Neuronal stem cell (in vitro differentiated cells): ENCODE data around the gene LPP.

ENCODE experiments used
- DNase-seq: peaks from one replicate; pipeline ENCODE4 v3.0.0-alpha.2; 2013; ENCODE audit warnings: low spot score
- H2AFZ ChIP-seq: one replicate; pipeline ENCODE4 v1.6.1; 2013; ENCODE audit warnings: mild to moderate bottlenecking, low read length, inconsistent platforms
- H2AK5ac ChIP-seq: 2 replicates; pipeline ENCODE4 v1.6.1; 2013; ENCODE audit warnings: low read depth, mild to moderate bottlenecking, inconsistent platforms, low read length, moderate library complexity, mixed read lengths
- H2BK120ac ChIP-seq: 2 replicates; pipeline ENCODE4 v1.6.1; 2013; ENCODE audit warnings: low read depth, mild to moderate bottlenecking, inconsistent platforms, low read length, moderate library complexity, mixed read lengths
- H2BK12ac ChIP-seq: one replicate; pipeline ENCODE4 v1.6.1; 2013; ENCODE audit warnings: low read length, inconsistent platforms
- H2BK15ac ChIP-seq: 2 replicates; pipeline ENCODE4 v1.6.1; 2013; ENCODE audit warnings: mild to moderate bottlenecking, low read length, inconsistent platforms, mixed read lengths
- H2BK5ac ChIP-seq: one replicate; pipeline ENCODE4 v1.6.1; 2013; ENCODE audit warnings: inconsistent platforms, mild to moderate bottlenecking, low read length, moderate library complexity
- H3K14ac ChIP-seq: one replicate; pipeline ENCODE4 v1.6.1; 2013; ENCODE audit warnings: low read length, inconsistent platforms
- H3K18ac ChIP-seq: 2 replicates; pipeline ENCODE4 v1.6.1; 2013; ENCODE audit warnings: low read length, inconsistent platforms
- H3K23ac ChIP-seq: 2 replicates; pipeline ENCODE4 v1.6.1; 2013; ENCODE audit warnings: low read depth, mild to moderate bottlenecking, mixed read lengths, low read length, inconsistent platforms; ENCODE audit not compliant: poor library complexity
- H3K27ac ChIP-seq: replicated peaks from 3 replicates; pipeline ENCODE4 v1.5.1; 2013; ENCODE audit warnings: low read length, inconsistent platforms
- H3K27me3 ChIP-seq, 3 experiments: 2 replicates each; pipeline ENCODE4 v1.6.1; 2013; ENCODE audit warnings: low read length in 3 of 3, mild to moderate bottlenecking in 2 of 3, inconsistent platforms in 1 of 3, low read depth in 1 of 3, mixed read lengths in 1 of 3, moderate library complexity in 1 of 3; ENCODE audit not compliant: control insufficient read depth in 3 of 3, insufficient read depth in 3 of 3
- H3K36me3 ChIP-seq, 2 donors: replicated peaks in 1 of 2; 2 replicates each; pipeline ENCODE4 v1.6.1; 2013; ENCODE audit warnings: low read length in 2 of 2; ENCODE audit not compliant: control insufficient read depth in 2 of 2, insufficient read depth in 2 of 2
- H3K4ac ChIP-seq: 2 replicates; pipeline ENCODE4 v1.6.1; 2013; ENCODE audit warnings: inconsistent platforms, mild to moderate bottlenecking, low read length, moderate library complexity
- H3K4me1 ChIP-seq, 2 donors: 1 replicate in 1 of 2; 2 replicates in 1 of 2; pipeline ENCODE4 v1.6.1; 2013; ENCODE audit warnings: low read length in 2 of 2, low read depth in 1 of 2; ENCODE audit not compliant: control insufficient read depth in 2 of 2, insufficient read depth in 1 of 2
- H3K4me2 ChIP-seq: one replicate; pipeline ENCODE4 v1.6.1; 2013; ENCODE audit warnings: mild to moderate bottlenecking, low read length, inconsistent platforms; ENCODE audit not compliant: insufficient read depth, poor library complexity, severe bottlenecking
- H3K4me3 ChIP-seq, 2 donors: 2 replicates each; pipeline ENCODE4 v1.5.1; 2013; ENCODE audit warnings: low read length in 2 of 2, mild to moderate bottlenecking in 2 of 2, inconsistent platforms in 1 of 2, moderate library complexity in 1 of 2
- H3K79me1 ChIP-seq: one replicate; pipeline ENCODE4 v1.6.1; 2013; ENCODE audit warnings: low read depth, mild to moderate bottlenecking, inconsistent platforms, low read length, moderate library complexity
- H3K9ac ChIP-seq: one replicate; pipeline ENCODE4 v1.6.1; 2013; ENCODE audit warnings: mild to moderate bottlenecking, low read depth, low read length, inconsistent platforms; ENCODE audit not compliant: poor library complexity
- H3K9me3 ChIP-seq, 2 donors: replicated peaks in 1 of 2; 2 replicates each; pipeline versions ENCODE3 to v1.6.1; 2013; ENCODE audit warnings: low read length in 2 of 2, mild to moderate bottlenecking in 2 of 2, inconsistent platforms in 1 of 2, low read depth in 1 of 2, mixed read lengths in 1 of 2, moderate library complexity in 1 of 2; ENCODE audit not compliant: control insufficient read depth in 2 of 2, insufficient read depth in 1 of 2
- H4K8ac ChIP-seq: one replicate; pipeline ENCODE4 v1.6.1; 2013; ENCODE audit warnings: low read depth, mild to moderate bottlenecking, inconsistent platforms, low read length, moderate library complexity
- H4K91ac ChIP-seq: one replicate; pipeline ENCODE4 v1.6.1; 2013; ENCODE audit warnings: low read length, low read depth, mild to moderate bottlenecking, inconsistent platforms; ENCODE audit not compliant: poor library complexity
- WGBS, 2 donors: extraction: QIAGEN DNeasy Blood & Tissue Kit; methylation state at CpG; one replicate each; pipeline ENCODE4 v1.1.7; 2013; ENCODE audit warnings: missing lambda C conversion rate in 2 of 2, mixed read lengths in 1 of 2; ENCODE audit not compliant: insufficient read length in 2 of 2, insufficient replicate concordance in 1 of 2; ENCODE audit errors: extremely low coverage in 2 of 2; 5-methylcytosine and 5-hydroxymethylcytosine counted together

The LPP gene

DNA sequence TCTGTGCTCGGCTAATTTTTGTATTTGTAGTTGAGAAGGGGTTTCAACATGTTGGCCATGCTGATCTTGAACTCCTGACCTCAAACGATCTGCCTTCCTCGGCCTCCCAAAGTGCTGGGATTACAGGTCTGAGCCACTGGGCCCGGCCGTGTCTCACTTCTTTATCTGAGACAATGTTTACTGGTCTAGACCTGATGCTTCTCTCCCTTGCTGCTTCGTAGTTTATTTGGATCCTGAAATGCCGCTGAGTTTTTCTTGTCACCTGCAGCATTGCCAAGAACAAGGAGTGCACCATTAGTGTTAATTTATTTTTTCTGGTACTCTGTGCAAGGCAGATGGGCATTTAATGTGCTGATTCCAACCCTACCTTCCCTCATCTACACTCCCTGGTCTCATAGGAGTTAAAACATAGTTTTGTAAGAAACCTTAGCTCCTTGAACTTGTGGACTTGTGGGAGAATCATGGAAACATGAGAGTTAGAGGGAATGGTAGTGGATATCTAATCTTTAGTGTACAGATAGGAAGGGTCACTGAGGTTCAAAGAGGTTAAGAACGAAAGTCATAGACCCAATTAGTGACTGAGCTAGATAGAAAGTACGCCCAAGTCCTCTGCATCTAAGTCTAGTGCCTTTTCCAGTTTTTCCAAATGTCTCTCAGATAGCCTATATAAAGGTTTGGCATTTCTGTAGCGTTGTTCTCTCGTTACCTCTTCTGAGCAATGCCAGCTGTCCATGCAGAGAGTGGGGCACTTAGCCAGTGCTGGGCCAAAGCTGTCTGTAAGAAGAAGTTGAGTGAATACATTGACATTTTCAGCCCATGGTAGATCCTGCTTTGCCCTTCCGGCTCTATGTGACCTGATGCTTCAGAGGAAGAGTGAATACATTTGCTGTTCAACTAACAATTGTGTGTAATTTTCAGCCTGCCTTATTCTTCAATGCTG lies 244.1 kb downstream of the LPP start:
- no peaks in the 10 kb centered on the region for H3K36me3 ChIP-seq

DNA sequence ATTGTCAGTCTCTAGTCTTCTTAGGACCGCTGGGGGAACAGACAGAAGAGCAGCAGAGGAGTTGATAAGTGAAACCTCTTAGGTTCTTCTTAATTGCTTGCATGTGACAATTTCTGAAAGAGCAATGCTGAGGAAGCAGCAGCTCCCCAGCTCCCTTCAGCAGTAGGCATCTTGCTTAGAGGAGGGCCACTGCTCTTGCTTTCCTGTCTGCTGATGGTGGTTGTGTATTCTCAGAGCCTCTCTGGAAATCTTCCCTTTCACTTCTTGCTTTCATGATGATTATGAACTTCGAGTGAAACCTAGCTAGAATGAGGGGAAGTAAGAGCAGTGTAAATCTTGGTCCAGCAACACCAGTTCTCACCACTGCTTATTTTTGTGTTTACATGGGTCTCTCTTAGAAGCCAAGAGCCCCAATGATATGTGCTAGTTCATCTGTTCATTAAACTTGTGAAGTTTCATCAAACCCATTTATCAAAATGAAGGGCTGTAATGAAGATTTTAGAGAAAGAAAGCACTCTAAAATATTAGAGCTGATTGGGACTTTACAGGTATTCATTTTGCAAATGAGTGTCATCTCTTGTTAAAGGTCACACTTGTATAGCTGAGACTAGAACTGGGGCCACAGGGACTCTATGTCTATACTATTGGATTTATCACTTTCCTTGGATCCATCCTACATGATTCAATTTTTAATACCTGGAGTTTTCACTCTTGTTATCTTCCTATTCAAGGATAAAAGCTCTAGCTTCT lies 246.7 kb downstream of the LPP start:
- H3K27ac ChIP-seq = no peak overlapping the region
- H3K18ac ChIP-seq = no peak overlapping the region
- H3K36me3 ChIP-seq = no peaks in the 10 kb centered on the region
- H3K4me1 ChIP-seq = peaks cover 0 to 3% of the 10 kb centered on the region in 2 donors
- no peak overlapping the region for H2AFZ ChIP-seq
- no peak for DNase-seq
- H4K8ac ChIP-seq = no peak overlapping the region
- no peak overlapping the region for H2BK15ac ChIP-seq
- no peak overlapping the region for H3K14ac ChIP-seq
- H3K4me3 ChIP-seq = no peak overlapping the region
- no peak overlapping the region for H2BK12ac ChIP-seq
- H2BK120ac ChIP-seq = no peak overlapping the region
- H3K23ac ChIP-seq = no peak overlapping the region
- no peaks in the 10 kb centered on the region for H3K79me1 ChIP-seq
- no peak overlapping the region for H2AK5ac ChIP-seq
- H3K9ac ChIP-seq = no peak overlapping the region
- H3K4ac ChIP-seq = no peak overlapping the region
- H4K91ac ChIP-seq = no peak overlapping the region
- no peaks in the 10 kb centered on the region for H3K27me3 ChIP-seq
- H3K4me2 ChIP-seq = no peak overlapping the region
- H2BK5ac ChIP-seq = no peak overlapping the region
- H3K9me3 ChIP-seq = no peaks in the 10 kb centered on the region
- no CpG with 5 or more reads among the region's 2 CpGs for WGBS, 2 donors

More for the DNA sequence above, 244.1 kb downstream of the LPP start:
- Histone ChIP-seq H2AK5ac (no peak overlapping the region), H3K18ac (no peak overlapping the region), H2BK12ac (no peak overlapping the region), H3K9me3 (no peaks in the 10 kb centered on the region), H2BK15ac (no peak overlapping the region), H2BK5ac (no peak overlapping the region), H3K4me2 (no peak overlapping the region), H3K9ac (no peak overlapping the region), H3K27ac (no peak overlapping the region), H4K8ac (no peak overlapping the region), H3K4ac (no peak overlapping the region), H3K14ac (no peak overlapping the region), H3K4me3 (no peak overlapping the region), H2AFZ (no peak overlapping the region), H3K27me3 (no peaks in the 10 kb centered on the region), H3K4me1 (peaks cover 0 to 3% of the 10 kb centered on the region in 2 donors), H3K23ac (no peak overlapping the region), H4K91ac (no peak overlapping the region), H3K79me1 (no peaks in the 10 kb centered on the region), H2BK120ac (no peak overlapping the region)
- DNase-seq = no peak
- WGBS, 2 donors = no CpG with 5 or more reads among the region's 12 CpGs

DNA sequence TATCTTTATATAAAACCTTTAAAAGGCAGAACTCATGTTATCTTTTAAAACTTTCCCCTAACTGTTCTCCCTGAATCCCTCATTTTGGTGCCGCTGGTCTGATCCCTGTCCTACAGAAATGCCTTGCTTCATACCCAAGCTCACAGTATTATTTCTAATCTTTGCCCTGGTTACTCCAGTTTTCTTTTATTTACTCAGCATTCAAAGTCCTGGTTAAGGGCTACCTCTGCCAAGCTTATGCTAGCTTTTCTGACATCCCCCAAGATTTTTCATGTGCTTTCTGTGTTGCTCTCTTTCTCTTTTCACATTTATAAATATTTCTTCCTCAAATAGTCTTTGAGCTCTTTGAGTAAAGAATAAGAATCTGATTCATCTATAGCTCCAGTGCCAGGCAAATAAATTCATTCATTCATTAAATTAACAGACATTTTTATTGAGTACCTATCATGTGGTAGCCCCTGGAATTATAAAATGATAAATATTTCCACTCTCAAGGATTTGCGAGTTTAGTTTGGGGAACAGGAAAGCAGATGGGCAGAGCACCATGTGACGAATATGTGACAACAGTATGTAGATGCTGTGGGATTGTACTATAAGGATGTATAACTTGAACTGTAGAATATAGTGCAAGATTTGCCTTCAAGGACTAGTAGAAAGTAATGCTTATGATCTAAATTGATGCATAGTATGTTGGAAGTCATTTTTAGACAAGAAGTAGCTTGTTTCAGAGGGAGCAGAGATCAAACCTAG lies 247.5 kb downstream of the LPP start:
- no peak overlapping the region for H4K8ac ChIP-seq
- no peak overlapping the region for H3K9ac ChIP-seq
- no peak overlapping the region for H3K14ac ChIP-seq
- H3K27ac ChIP-seq = no peak overlapping the region
- H3K4me2 ChIP-seq = no peak overlapping the region
- H3K4ac ChIP-seq = no peak overlapping the region
- no peak overlapping the region for H2BK5ac ChIP-seq
- no peak overlapping the region for H2AFZ ChIP-seq
- H3K36me3 ChIP-seq = peaks cover 2 to 7% of the 10 kb centered on the region in 2 donors
- no peak overlapping the region for H2AK5ac ChIP-seq
- peaks cover 0 to 3% of the 10 kb centered on the region in 2 donors for H3K4me1 ChIP-seq
- no peak overlapping the region for H3K4me3 ChIP-seq
- H3K9me3 ChIP-seq = peaks cover 0 to 1% of the 10 kb centered on the region in 2 donors
- no peaks in the 10 kb centered on the region for H3K79me1 ChIP-seq
- no peak overlapping the region for H2BK12ac ChIP-seq
- H3K27me3 ChIP-seq = no peaks in the 10 kb centered on the region
- no peak overlapping the region for H3K23ac ChIP-seq
- DNase-seq = no peak
- H4K91ac ChIP-seq = no peak overlapping the region
- no peak overlapping the region for H2BK120ac ChIP-seq
- H3K18ac ChIP-seq = no peak overlapping the region
- no peak overlapping the region for H2BK15ac ChIP-seq
- WGBS, 2 donors = no CpG with 5 or more reads among the region's 3 CpGs
